K562 (cell line): ENCODE results near the gene SLC35E1. TPM values are rescaled to one million over a fixed set of nuclear protein-coding genes. Genes with fewer than 3 reads are reported as not detected.

Source experiments
- BACH1 ChIP-seq: fragments of 200-800 bp; sonication (Bioruptor generic); IDR thresholded peaks from 2 replicates; pipeline ENCODE4 v1.6.1; 2016; ENCODE audit warnings: missing genetic modification characterization, missing compliant biosample characterization
- BMI1 ChIP-seq: fragments of 150-350 bp; IDR thresholded peaks from 2 replicates; pipeline ENCODE4 v1.6.1; 2014; ENCODE audit warnings: low read length
- DDX20 ChIP-seq: fragments of 450-650 bp; IDR thresholded peaks from 2 replicates; pipeline ENCODE4 v1.6.1; 2016; ENCODE audit warnings: missing genetic modification characterization, low read depth, mild to moderate bottlenecking, missing compliant biosample characterization, moderate library complexity
- E2F4 ChIP-seq: sonication (generic); formaldehyde crosslinking; IDR thresholded peaks from 2 replicates; pipeline ENCODE4 v1.8.0; 2022; ENCODE audit warnings: mild to moderate bottlenecking, low read depth, missing genetic modification reagents
- ETV1 ChIP-seq: fragments of 450-650 bp; conservative IDR thresholded peaks from 2 replicates; pipeline ENCODE4 v1.6.1; 2016; ENCODE audit warnings: missing genetic modification characterization, control low read depth, low read depth, missing compliant biosample characterization
- EZH2 ChIP-seq: IDR thresholded peaks from 2 replicates; pipeline ENCODE4 v1.6.1; 2012; ENCODE audit warnings: low read depth, mild to moderate bottlenecking, inconsistent platforms, low read length, borderline replicate concordance
- GTF2E2 ChIP-seq: fragments of 200-800 bp; sonication (Bioruptor generic); IDR thresholded peaks from 2 replicates; pipeline ENCODE4 v1.6.1; 2016; ENCODE audit warnings: missing genetic modification characterization, missing compliant biosample characterization
- HDAC8 ChIP-seq: fragments of 450-650 bp; IDR thresholded peaks from 2 replicates; pipeline ENCODE4 v1.6.1; 2016; ENCODE audit warnings: mild to moderate bottlenecking, missing genetic modification characterization, moderate library complexity, missing compliant biosample characterization
- HMGN3 ChIP-seq: IDR thresholded peaks from 2 replicates; pipeline ENCODE4 v1.6.1; 2011; ENCODE audit warnings: borderline replicate concordance, low read depth, mild to moderate bottlenecking, mixed read lengths, low read length; ENCODE audit not compliant: insufficient read length; ENCODE audit errors: extremely low read depth
- NELFE ChIP-seq: IDR thresholded peaks from 2 replicates; pipeline ENCODE4 v1.6.1; 2011; ENCODE audit warnings: mild to moderate bottlenecking; ENCODE audit not compliant: insufficient read depth, insufficient read length
- RBBP5 ChIP-seq: fragments of 200-600 bp; sonication (generic); IDR thresholded peaks from 2 replicates; pipeline ENCODE4 v1.6.1; 2012; ENCODE audit warnings: borderline replicate concordance, mild to moderate bottlenecking, low read length, control low read depth, inconsistent platforms; ENCODE audit not compliant: insufficient read depth, poor library complexity, severe bottlenecking
- RFX7 ChIP-seq: fragments of 250-450 bp; sonication (Bioruptor Pico); IDR thresholded peaks from 2 replicates; pipeline ENCODE4 v1.5.1; 2021; ENCODE audit warnings: mild to moderate bottlenecking
- SFPQ ChIP-seq: fragments of 200-400 bp; formaldehyde crosslinking; IDR thresholded peaks from 2 replicates; pipeline ENCODE4 v1.6.1; 2017; ENCODE audit warnings: mild to moderate bottlenecking, low read depth, low read length, moderate library complexity
- SMC3 ChIP-seq: conservative IDR thresholded peaks from 2 replicates; pipeline ENCODE4 v1.6.1; 2011; ENCODE audit warnings: low read depth, low read length, improper control_type of control experiment; ENCODE audit not compliant: insufficient read depth
- TAL1 ChIP-seq: fragments of 450-650 bp; IDR thresholded peaks from 2 replicates; pipeline ENCODE4 v1.6.1; 2016; ENCODE audit warnings: mild to moderate bottlenecking
- ZBTB17 ChIP-seq: fragments of 450-650 bp; formaldehyde crosslinking; IDR thresholded peaks from 2 replicates; pipeline ENCODE4 v1.4.0; 2020; ENCODE audit warnings: mild to moderate bottlenecking
- ZBTB49 ChIP-seq: sonication (generic); formaldehyde crosslinking; IDR thresholded peaks from 2 replicates; pipeline ENCODE4 v1.8.0; 2022; ENCODE audit warnings: missing genetic modification reagents, mild to moderate bottlenecking, borderline replicate concordance
- polyA plus RNA-seq, 8 experiments: library from polyadenylated mRNA; depleted of rRNA in 4 of 8; stranded (reverse) in 5 of 8; unstranded in 3 of 8; fragments of >200 nt; fragmentation: Nextera tagmentation in 2 of 8; fragmentation: Illumina TruSeq in 1 of 8; extraction: Ambion mirVana in 2 of 8; extraction: Trizol in 1 of 8; gene quantifications; 2 replicates each; pipeline versions ENCODE4 v1.2.1 to v1.2.3, GENCODE V29; 2011 to 2014; ENCODE audit warnings: inconsistent platforms in 1 of 8, missing spikeins in 1 of 8
- total RNA-seq, 7 experiments: library from RNA; depleted of rRNA in 6 of 7; stranded (reverse); fragments of >200 nt in 6 of 7; fragmentation: Illumina TruSeq in 2 of 7; extraction: Trizol in 2 of 7; gene quantifications; 2 replicates each; pipeline versions ENCODE4 v1.2.1 to v1.2.3, GENCODE V29; 2011 to 2021; ENCODE audit warnings: low replicate concordance in 1 of 7
- TF ChIP-seq, protein P1 (sequence below), 2 experiments: fragments of 250-450 bp in 1 of 2; fragments of 450-650 bp in 1 of 2; sonication (Bioruptor Pico) in 1 of 2; IDR thresholded peaks; 2 replicates each; pipeline versions ENCODE4 v1.6.1 to v1.8.0; 2016 to 2021; ENCODE audit warnings: mild to moderate bottlenecking in 2 of 2, moderate library complexity in 2 of 2, missing compliant biosample characterization in 1 of 2, missing genetic modification characterization in 1 of 2

The SLC35E1 gene
- total and polyA plus RNA-seq, 9 of the 15 experiments (the other 6 are each of a cell fraction or from before 2014, with no cell fraction given), result 15.0 to 40.1 (median 25.7) TPM

GRCh38 chr19:16542045-16542909 is 29.9 kb downstream of the SLC35E1 start, which contains the start of gene CHERP (continued):
- TF ChIP-seq, protein P1, sequence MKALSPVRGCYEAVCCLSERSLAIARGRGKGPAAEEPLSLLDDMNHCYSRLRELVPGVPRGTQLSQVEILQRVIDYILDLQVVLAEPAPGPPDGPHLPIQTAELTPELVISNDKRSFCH (CRISPR knock-in tag; IDR thresholded peaks at IDR 0.05), result no peak
- TF ChIP-seq, protein P1 (tag; IDR thresholded peaks at IDR 0.05), result no peak
- peak; percentile 11; the same call in 1 of the 2 replicates for TF ChIP-seq E2F4 (CRISPR knock-in tag)
- TF ChIP-seq BACH1 (tag), result no peak
- peak; percentile 79 for TF ChIP-seq HMGN3
- 0 out of 2 replicates have a peak, but pooled peaks have one; percentile 40 for TF ChIP-seq ZBTB17 (CRISPR knock-in tag)
- TF ChIP-seq RBBP5, result peak; percentile 91
- no peak for TF ChIP-seq RFX7 (CRISPR knock-in tag)
- no peak for TF ChIP-seq EZH2
- no peak for TF ChIP-seq HDAC8 (tag)
- no peak for TF ChIP-seq NELFE
- TF ChIP-seq BMI1, result peak; percentile 62; the same call in 1 of the 2 replicates
- peak; percentile 74 for TF ChIP-seq GTF2E2
- peak; percentile 85; the same call in 1 of the 2 replicates for TF ChIP-seq ZBTB49
- no peak for TF ChIP-seq DDX20 (tag)
- TF ChIP-seq SMC3, result no peak
- TF ChIP-seq TAL1, result no peak
- no peak for TF ChIP-seq SFPQ
- peak; percentile 79 for TF ChIP-seq ETV1 (tag)
